Uterus (tissue), 2 donors: ENCODE results near the gene SYTL5.

Source experiments
- POLR2A ChIP-seq, 2 donors: fragments of 450-650 bp; IDR thresholded peaks; one replicate each; pipeline ENCODE4 v1.6.1; 2016; ENCODE audit warnings: antibody characterized with exemption in 2 of 2, mild to moderate bottlenecking in 1 of 2, moderate library complexity in 1 of 2
- TF ChIP-seq, protein P1 (sequence below), 4 experiments: fragments of 200-600 bp in 2 of 4; fragments of 450-650 bp in 2 of 4; sonication (generic) in 2 of 4; IDR thresholded peaks; one replicate each; pipeline ENCODE4 v1.5.1; 2016 to 2019; ENCODE audit warnings: antibody characterized with exemption in 4 of 4, mild to moderate bottlenecking in 2 of 4, moderate library complexity in 1 of 4

DNA sequence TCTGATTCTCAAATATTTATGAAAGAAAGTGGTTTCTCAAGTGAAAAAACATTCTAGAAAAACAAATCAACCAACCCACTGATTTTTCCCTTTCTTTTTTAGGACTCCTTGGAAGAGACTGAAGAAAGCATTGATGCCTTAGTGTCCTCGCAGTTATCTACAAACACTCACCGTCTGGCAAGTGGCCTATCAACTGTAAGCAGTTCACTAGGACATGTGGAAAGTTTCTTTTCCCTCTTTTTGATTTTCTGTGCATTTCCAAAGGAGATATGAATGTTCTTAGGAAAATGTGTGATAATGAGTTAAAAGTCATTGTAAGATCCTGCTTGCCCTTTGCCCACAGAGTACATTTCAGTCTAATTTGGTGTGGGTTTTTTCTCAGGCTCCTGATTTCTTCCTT, 95.9 kb downstream of the SYTL5 start:
- TF ChIP-seq, protein P1, sequence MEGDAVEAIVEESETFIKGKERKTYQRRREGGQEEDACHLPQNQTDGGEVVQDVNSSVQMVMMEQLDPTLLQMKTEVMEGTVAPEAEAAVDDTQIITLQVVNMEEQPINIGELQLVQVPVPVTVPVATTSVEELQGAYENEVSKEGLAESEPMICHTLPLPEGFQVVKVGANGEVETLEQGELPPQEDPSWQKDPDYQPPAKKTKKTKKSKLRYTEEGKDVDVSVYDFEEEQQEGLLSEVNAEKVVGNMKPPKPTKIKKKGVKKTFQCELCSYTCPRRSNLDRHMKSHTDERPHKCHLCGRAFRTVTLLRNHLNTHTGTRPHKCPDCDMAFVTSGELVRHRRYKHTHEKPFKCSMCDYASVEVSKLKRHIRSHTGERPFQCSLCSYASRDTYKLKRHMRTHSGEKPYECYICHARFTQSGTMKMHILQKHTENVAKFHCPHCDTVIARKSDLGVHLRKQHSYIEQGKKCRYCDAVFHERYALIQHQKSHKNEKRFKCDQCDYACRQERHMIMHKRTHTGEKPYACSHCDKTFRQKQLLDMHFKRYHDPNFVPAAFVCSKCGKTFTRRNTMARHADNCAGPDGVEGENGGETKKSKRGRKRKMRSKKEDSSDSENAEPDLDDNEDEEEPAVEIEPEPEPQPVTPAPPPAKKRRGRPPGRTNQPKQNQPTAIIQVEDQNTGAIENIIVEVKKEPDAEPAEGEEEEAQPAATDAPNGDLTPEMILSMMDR (IDR thresholded peaks at IDR 0.05): no peak
- TF ChIP-seq POLR2A (IDR thresholded peaks at IDR 0.05): no peak
